BLaER1 treated with 17β-estradiol and CSF1 and Interleukin-3, amounts not matched to agents 10 nM and 100 nM (cell line): ENCODE data around the gene PRRC2A.

Source experiments
- H3K27ac ChIP-seq, 11 experiments: shearing (Covaris generic); formaldehyde crosslinking; 2 replicates each; pipeline ENCODE4 v1.8.1; 2022
- H3K27me3 ChIP-seq, 11 experiments: shearing (Covaris generic); formaldehyde crosslinking; 2 replicates each; pipeline ENCODE4 v1.8.1; 2022
- H3K36me3 ChIP-seq, 11 experiments: shearing (Covaris generic); formaldehyde crosslinking; 2 replicates each; pipeline ENCODE4 v1.8.1; 2022
- H3K4me1 ChIP-seq, 10 experiments: shearing (Covaris generic); formaldehyde crosslinking; 2 replicates each; pipeline ENCODE4 v1.8.1; 2022
- H3K4me2 ChIP-seq, 11 experiments: shearing (Covaris generic); formaldehyde crosslinking; 2 replicates each; pipeline ENCODE4 v1.8.1; 2022
- H3K4me3 ChIP-seq, 10 experiments: shearing (Covaris generic); formaldehyde crosslinking; 2 replicates each; pipeline ENCODE4 v1.8.1; 2022
- H3K9ac ChIP-seq, 11 experiments: shearing (Covaris generic); formaldehyde crosslinking; 2 replicates each; pipeline ENCODE4 v1.8.1; 2022
- H3K9me3 ChIP-seq, 11 experiments: shearing (Covaris generic); formaldehyde crosslinking; replicated peaks in 1 of 11; 2 replicates each; pipeline ENCODE4 v1.8.1; 2022
- H4K20me1 ChIP-seq, 11 experiments: shearing (Covaris generic); formaldehyde crosslinking; 2 replicates each; pipeline ENCODE4 v1.8.1; 2022
- Cebpa-rat ChIP-seq, 11 experiments: shearing (Covaris generic); IDR thresholded peaks; 2 replicates each; pipeline ENCODE4 v1.8.1; 2022

Gene PRRC2A

GRCh38 chr6:31657406-31658157 lies 37.1 kb downstream of the PRRC2A start:
- Histone ChIP-seq H3K9me3 (no peaks in the 10 kb centered on the region), H3K4me1 (peaks cover 60 to 81% (median 68%) of the 10 kb centered on the region in 10 experiments), H3K4me3 (peak overlapping the region in 5 of 10 experiments; percentile 75 to 91 (median 81); a peak in 3 of 20 replicates), H3K36me3 (peaks cover 18 to 53% (median 32%) of the 10 kb centered on the region in 11 experiments; a peak in 20 of 22 replicates), H3K27me3 (no peaks in the 10 kb centered on the region), H3K9ac (peak overlapping the region in 7 of 11 experiments; percentile 85 to 95 (median 91); a peak in 11 of 22 replicates), H3K4me2 (peak overlapping the region; percentile 96 to 100 (median 99)), H4K20me1 (peaks cover 5 to 35% (median 20%) of the 10 kb centered on the region in 11 experiments; a peak in 14 of 22 replicates), H3K27ac (peak overlapping the region in 2 of 11 experiments; percentile 1 to 32; a peak in 2 of 22 replicates)
- TF ChIP-seq Cebpa-rat (IDR thresholded peaks at IDR 0.05): no peak

- Histone ChIP-seq H4K20me1 (peaks cover 5 to 35% (median 20%) of the 10 kb centered on the region in 11 experiments; a peak in 14 of 22 replicates), H3K9me3 (no peaks in the 10 kb centered on the region), H3K4me3 (peak overlapping the region in 8 of 10 experiments; percentile 75 to 91 (median 80); a peak in 13 of 20 replicates), H3K4me2 (peak overlapping the region; percentile 96 to 100 (median 99)), H3K27me3 (no peaks in the 10 kb centered on the region), H3K9ac (peak overlapping the region in 10 of 11 experiments; percentile 85 to 95 (median 91); a peak in 18 of 22 replicates), H3K36me3 (peaks cover 18 to 59% (median 32%) of the 10 kb centered on the region in 11 experiments; a peak in 20 of 22 replicates), H3K4me1 (peaks cover 64 to 85% (median 72%) of the 10 kb centered on the region in 10 experiments), H3K27ac (peak overlapping the region in 3 of 11 experiments; percentile 19 to 87 (median 32); a peak in 4 of 22 replicates)
- no peak for TF ChIP-seq Cebpa-rat (IDR thresholded peaks at IDR 0.05)
Measured at GRCh38 chr6:31658158-31658688, 37.7 kb downstream of the PRRC2A start.

- Histone ChIP-seq H3K4me3 (peak overlapping the region; percentile 72 to 91 (median 80)), H3K4me2 (peak overlapping the region; percentile 96 to 100 (median 99)), H3K4me1 (peaks cover 67 to 86% (median 73%) of the 10 kb centered on the region in 10 experiments), H3K27me3 (no peaks in the 10 kb centered on the region), H3K27ac (peak overlapping the region in 10 of 11 experiments; percentile 75 to 94 (median 87); a peak in 17 of 22 replicates), H3K36me3 (peaks cover 18 to 66% (median 34%) of the 10 kb centered on the region in 11 experiments; a peak in 20 of 22 replicates), H4K20me1 (peaks cover 5 to 35% (median 20%) of the 10 kb centered on the region in 11 experiments; a peak in 14 of 22 replicates), H3K9me3 (no peaks in the 10 kb centered on the region), H3K9ac (peak overlapping the region; percentile 84 to 95 (median 91))
- no peak for TF ChIP-seq Cebpa-rat (IDR thresholded peaks at IDR 0.05)
Measured at GRCh38 chr6:31658983-31659648, 38.6 kb downstream of the PRRC2A start.

- Histone ChIP-seq H3K4me2 (peak overlapping the region; percentile 96 to 100 (median 99)), H3K27me3 (no peaks in the 10 kb centered on the region), H4K20me1 (peaks cover 5 to 35% (median 20%) of the 10 kb centered on the region in 11 experiments; a peak in 14 of 22 replicates), H3K27ac (peak overlapping the region; percentile 75 to 94 (median 87)), H3K4me1 (peaks cover 65 to 80% (median 73%) of the 10 kb centered on the region in 10 experiments), H3K9ac (peak overlapping the region; percentile 84 to 95 (median 91)), H3K9me3 (no peaks in the 10 kb centered on the region), H3K4me3 (peak overlapping the region; percentile 72 to 91 (median 80)), H3K36me3 (peaks cover 18 to 62% (median 34%) of the 10 kb centered on the region in 11 experiments; a peak in 20 of 22 replicates)
- TF ChIP-seq Cebpa-rat (IDR thresholded peaks at IDR 0.05): no peak
Measured at GRCh38 chr6:31659649-31660380, 39.3 kb downstream of the PRRC2A start.

- Histone ChIP-seq H3K9me3 (no peaks in the 10 kb centered on the region), H3K9ac (peak within 1 kb of the TSS; percentile 84 to 95 (median 91)), H3K4me2 (peak within 1 kb of the TSS; percentile 96 to 100 (median 99)), H3K36me3 (peaks cover 18 to 56% (median 34%) of the 10 kb centered on the region in 11 experiments; a peak in 20 of 22 replicates), H3K27me3 (no peaks in the 10 kb centered on the region), H3K4me3 (peak within 1 kb of the TSS; percentile 72 to 91 (median 80)), H3K27ac (peak within 1 kb of the TSS; percentile 75 to 94 (median 87)), H3K4me1 (peaks cover 64 to 75% (median 70%) of the 10 kb centered on the region in 10 experiments), H4K20me1 (peaks cover 5 to 35% (median 20%) of the 10 kb centered on the region in 11 experiments; a peak in 14 of 22 replicates)
- TF ChIP-seq Cebpa-rat (IDR thresholded peaks at IDR 0.05): peak in 1 of 11 experiments; percentile 60; a peak in 2 of 22 replicates
Measured at GRCh38 chr6:31660381-31661261, 40.1 kb downstream of the PRRC2A start, which contains the start of gene C6orf47. Gene C6orf47, minus strand, starts transcription at chr6:31660778. Its CDS starts 831 bp downstream, at chr6:31659947.

GRCh38 chr6:31661262-31662123 lies 41.0 kb downstream of the PRRC2A start:
- peaks cover 5 to 32% (median 22%) of the 10 kb centered on the region in 11 experiments; a peak in 15 of 22 replicates for H4K20me1 ChIP-seq
- H3K9ac ChIP-seq: peak overlapping the region; percentile 84 to 97 (median 91); a peak in 20 of 22 replicates
- H3K36me3 ChIP-seq: peaks cover 18 to 49% (median 32%) of the 10 kb centered on the region in 11 experiments; a peak in 20 of 22 replicates
- no peaks in the 10 kb centered on the region for H3K9me3 ChIP-seq
- peaks cover 64 to 70% (median 67%) of the 10 kb centered on the region in 10 experiments for H3K4me1 ChIP-seq
- no peaks in the 10 kb centered on the region for H3K27me3 ChIP-seq
- peak overlapping the region; percentile 72 to 91 (median 80) for H3K4me3 ChIP-seq
- peak overlapping the region; percentile 96 to 100 (median 99) for H3K4me2 ChIP-seq
- no peak for TF ChIP-seq Cebpa-rat (IDR thresholded peaks at IDR 0.05)
- peak overlapping the region in 10 of 11 experiments; percentile 82 to 94 (median 88); a peak in 20 of 22 replicates for H3K27ac ChIP-seq
